ENCODE measurements around the gene SLC40A1. TPM values are rescaled to one million over a fixed set of nuclear protein-coding genes. Genes with fewer than 3 reads are reported as not detected.

SLC40A1 gene
- total RNA-seq, 1 donor from 2014 or later: 169 TPM

DNA sequence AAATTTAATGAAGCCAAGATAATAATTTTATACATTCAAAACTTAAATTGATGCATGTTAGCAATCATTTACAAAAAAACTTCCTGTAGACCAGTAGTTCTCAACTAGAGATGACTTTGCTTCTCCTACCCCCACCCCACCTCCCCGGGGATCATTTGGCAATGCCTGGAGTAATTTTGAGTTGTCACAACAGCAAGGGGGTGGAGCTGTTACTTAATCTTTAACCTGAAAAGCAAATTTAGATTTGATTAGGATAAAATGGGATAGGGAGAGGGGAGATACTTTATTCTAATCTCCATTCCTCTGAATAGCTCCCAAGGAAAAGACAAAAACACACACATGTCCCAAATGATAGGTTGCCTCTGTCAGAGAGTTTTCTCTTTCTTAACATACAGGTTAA is 4.2 kb downstream of the SLC40A1 start:
- peak overlapping the region; percentile 72 for H3K4me3 ChIP-seq
- no peaks in the 10 kb centered on the region for H3K9me3 ChIP-seq
- peaks cover 39% of the 10 kb centered on the region for H3K4me1 ChIP-seq
- no peaks in the 10 kb centered on the region for H3K27me3 ChIP-seq
- H3K27ac ChIP-seq: no peak overlapping the region
- ATAC-seq (no peak), DNase-seq (no peak)
- no peak for TF ChIP-seq CTCF (IDR thresholded peaks at IDR 0.05)
- H3K36me3 ChIP-seq: peaks cover 56% of the 10 kb centered on the region
- intact Hi-C loops (cut with DNase I): no loop called here

- no peak for DNase-seq
- ATAC-seq: peak; percentile 39
- no peaks in the 10 kb centered on the region for H3K9me3 ChIP-seq
- H3K4me3 ChIP-seq: peak overlapping the region; percentile 72
- H3K4me1 ChIP-seq: peaks cover 48% of the 10 kb centered on the region
- no peak for TF ChIP-seq CTCF (IDR thresholded peaks at IDR 0.05)
- intact Hi-C loops (cut with DNase I): no loop called here
- peak overlapping the region; percentile 52 for H3K27ac ChIP-seq
- no peaks in the 10 kb centered on the region for H3K27me3 ChIP-seq
- H3K36me3 ChIP-seq: peaks cover 71% of the 10 kb centered on the region
These were observed 5.7 kb downstream of the SLC40A1 start for GRCh38 chr2:189574793-189575475.

DNA sequence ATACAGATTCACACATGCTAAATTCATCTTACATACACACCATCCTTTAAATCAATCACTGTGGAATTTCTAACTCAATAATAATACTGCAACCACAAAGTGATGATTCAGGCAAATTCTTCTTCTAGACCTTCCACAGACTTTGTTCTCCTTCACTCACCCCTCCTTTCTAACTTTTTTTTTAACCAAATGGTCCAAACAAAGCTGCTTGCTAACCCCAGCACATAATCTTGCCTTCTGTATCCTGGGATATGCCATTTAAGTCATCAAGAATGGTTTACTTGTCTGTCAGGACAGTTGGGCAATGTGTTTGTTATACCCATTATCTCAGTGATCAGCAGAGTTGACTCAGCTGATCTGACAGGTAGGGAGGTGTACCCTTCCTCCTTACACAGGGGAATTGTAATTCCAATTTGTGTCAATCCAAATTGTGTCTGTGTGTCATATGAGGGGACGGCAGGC is 10.0 kb downstream of the SLC40A1 start:
- intact Hi-C loops (cut with DNase I): no loop called here
- Histone ChIP-seq H3K36me3 (peaks cover 96% of the 10 kb centered on the region), H3K27me3 (no peaks in the 10 kb centered on the region), H3K9me3 (no peaks in the 10 kb centered on the region), H3K4me1 (peaks cover 65% of the 10 kb centered on the region), H3K27ac (no peak overlapping the region), H3K4me3 (no peak overlapping the region)
- DNase-seq (no peak), ATAC-seq (no peak)
- TF ChIP-seq CTCF (IDR thresholded peaks at IDR 0.05): no peak

- intact Hi-C loops (cut with DNase I): loop anchor here (10.0 kb wide), 1 partner anchor 105 kb away; no protein-coding TSS in a partner anchor
- Histone ChIP-seq H3K4me1 (peaks cover 56% of the 10 kb centered on the region), H3K27ac (peak overlapping the region; percentile 52), H3K27me3 (no peaks in the 10 kb centered on the region), H3K36me3 (peaks cover 96% of the 10 kb centered on the region), H3K4me3 (no peak overlapping the region), H3K9me3 (no peaks in the 10 kb centered on the region)
- ATAC-seq (peak; percentile 48), DNase-seq (no peak)
- no peak for TF ChIP-seq CTCF (IDR thresholded peaks at IDR 0.05)
These were observed 11.2 kb downstream of the SLC40A1 start for GRCh38 chr2:189569295-189569910.

DNA sequence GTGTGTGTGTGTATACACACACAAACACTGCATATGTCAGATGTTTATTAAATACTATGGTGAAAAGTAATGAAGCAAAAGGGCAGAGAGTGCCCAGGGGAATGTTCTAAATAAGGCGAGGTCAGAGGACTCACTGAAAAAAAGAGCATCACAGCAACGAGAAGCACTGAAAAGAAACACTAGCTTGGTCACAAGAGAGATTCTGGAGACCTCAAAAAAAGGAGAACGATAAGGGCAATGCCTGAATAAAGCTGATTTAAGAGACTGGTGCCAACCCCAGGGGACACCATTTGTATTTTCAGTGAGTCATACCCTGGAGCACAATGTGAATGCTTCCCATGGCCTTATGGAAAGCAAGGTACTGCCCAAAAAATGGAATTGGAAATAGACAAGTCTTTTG is 14.5 kb downstream of the SLC40A1 start:
- peak overlapping the region; percentile 20 for H3K27ac ChIP-seq
- intact Hi-C loops (cut with DNase I): loop anchor here (10.0 kb wide), 1 partner anchor 101 kb away; no protein-coding TSS in a partner anchor
- H3K4me3 ChIP-seq: no peak overlapping the region
- TF ChIP-seq CTCF (IDR thresholded peaks at IDR 0.05): no peak
- ATAC-seq (no peak), DNase-seq (no peak)
- peaks cover 81% of the 10 kb centered on the region for H3K36me3 ChIP-seq
- no peaks in the 10 kb centered on the region for H3K27me3 ChIP-seq
- no peaks in the 10 kb centered on the region for H3K9me3 ChIP-seq
- peaks cover 40% of the 10 kb centered on the region for H3K4me1 ChIP-seq
